ENCODE data around the gene IGIP. TPM values are rescaled to one million over a fixed set of nuclear protein-coding genes. Genes with fewer than 3 reads are reported as not detected.

IGIP gene
- total RNA-seq (2014; rRNA removed; shearing (Covaris generic); ENCODE audit: low replicate concordance), result 1.5 TPM in 1 of 2 replicates, not detected in the other

- in situ Hi-C loops (cut with HindIII; ENCODE audit: low pct_unique_long_range_greater_than_20kb, low sequenced_read_pairs), result no loop called here
Measured at GRCh38 chr5:140125637-140126036, at the start of gene IGIP. TSS of gene IGIP (plus strand) at chr5:140125937. CDS start at chr5:140128477, 2,540 bp downstream.

GRCh38 chr5:140076142-140076541, 49.6 kb upstream of the IGIP start:
- in situ Hi-C loops (cut with HindIII; ENCODE audit: low pct_unique_long_range_greater_than_20kb, low sequenced_read_pairs), result no loop called here
- no peak for DNase-seq (ENCODE audit: low read depth)

More at GRCh38 chr5:140125637-140126036, at the start of gene IGIP:
- DNase-seq (ENCODE audit: low read depth), result no peak

GRCh38 chr5:140076788-140077187, 48.9 kb upstream of the IGIP start:
- in situ Hi-C loops (cut with HindIII; ENCODE audit: low pct_unique_long_range_greater_than_20kb, low sequenced_read_pairs), result no loop called here

GRCh38 chr5:140083120-140083519, 42.6 kb upstream of the IGIP start:
- in situ Hi-C loops (cut with HindIII; ENCODE audit: low pct_unique_long_range_greater_than_20kb, low sequenced_read_pairs), result no loop called here

More at GRCh38 chr5:140076788-140077187, 48.9 kb upstream of the IGIP start:
- DNase-seq (ENCODE audit: low read depth), result no peak

GRCh38 chr5:140083650-140084049, 42.1 kb upstream of the IGIP start:
- no peak for DNase-seq (ENCODE audit: low read depth)
- in situ Hi-C loops (cut with HindIII; ENCODE audit: low pct_unique_long_range_greater_than_20kb, low sequenced_read_pairs), result no loop called here

More at GRCh38 chr5:140083120-140083519, 42.6 kb upstream of the IGIP start:
- no peak for DNase-seq (ENCODE audit: low read depth)

- in situ Hi-C loops (cut with HindIII; ENCODE audit: low pct_unique_long_range_greater_than_20kb, low sequenced_read_pairs), result no loop called here
- no peak for DNase-seq (ENCODE audit: low read depth)
Measured at GRCh38 chr5:140084541-140084940, 41.2 kb upstream of the IGIP start.

GRCh38 chr5:140090251-140090650, 35.5 kb upstream of the IGIP start:
- in situ Hi-C loops (cut with HindIII; ENCODE audit: low pct_unique_long_range_greater_than_20kb, low sequenced_read_pairs), result no loop called here
- DNase-seq (ENCODE audit: low read depth), result no peak

GRCh38 chr5:140093179-140093578, 32.6 kb upstream of the IGIP start:
- in situ Hi-C loops (cut with HindIII; ENCODE audit: low pct_unique_long_range_greater_than_20kb, low sequenced_read_pairs), result no loop called here
- DNase-seq (ENCODE audit: low read depth), result no peak

- no peak for DNase-seq (ENCODE audit: low read depth)
- in situ Hi-C loops (cut with HindIII; ENCODE audit: low pct_unique_long_range_greater_than_20kb, low sequenced_read_pairs), result no loop called here
Measured at GRCh38 chr5:140093866-140094265, 31.9 kb upstream of the IGIP start.

- no peak for DNase-seq (ENCODE audit: low read depth)
- in situ Hi-C loops (cut with HindIII; ENCODE audit: low pct_unique_long_range_greater_than_20kb, low sequenced_read_pairs), result no loop called here
Measured at GRCh38 chr5:140094889-140095288, 30.8 kb upstream of the IGIP start.

- no peak for DNase-seq (ENCODE audit: low read depth)
- in situ Hi-C loops (cut with HindIII; ENCODE audit: low pct_unique_long_range_greater_than_20kb, low sequenced_read_pairs), result no loop called here
Measured at GRCh38 chr5:140101179-140101578, 24.6 kb upstream of the IGIP start.

GRCh38 chr5:140103154-140103553, 22.6 kb upstream of the IGIP start:
- no peak for DNase-seq (ENCODE audit: low read depth)
- in situ Hi-C loops (cut with HindIII; ENCODE audit: low pct_unique_long_range_greater_than_20kb, low sequenced_read_pairs), result no loop called here

GRCh38 chr5:140104100-140104499, 21.6 kb upstream of the IGIP start:
- no peak for DNase-seq (ENCODE audit: low read depth)
- in situ Hi-C loops (cut with HindIII; ENCODE audit: low pct_unique_long_range_greater_than_20kb, low sequenced_read_pairs), result no loop called here

- in situ Hi-C loops (cut with HindIII; ENCODE audit: low pct_unique_long_range_greater_than_20kb, low sequenced_read_pairs), result no loop called here
Measured at GRCh38 chr5:140106101-140106500, 19.6 kb upstream of the IGIP start.

GRCh38 chr5:140106805-140107311, 18.9 kb upstream of the IGIP start:
- in situ Hi-C loops (cut with HindIII; ENCODE audit: low pct_unique_long_range_greater_than_20kb, low sequenced_read_pairs), result no loop called here
- DNase-seq (ENCODE audit: low read depth), result no peak

More at GRCh38 chr5:140106101-140106500, 19.6 kb upstream of the IGIP start:
- DNase-seq (ENCODE audit: low read depth), result no peak

- DNase-seq (ENCODE audit: low read depth), result peak; percentile 94
- in situ Hi-C loops (cut with HindIII; ENCODE audit: low pct_unique_long_range_greater_than_20kb, low sequenced_read_pairs), result no loop called here
Measured at GRCh38 chr5:140107312-140108092, 18.2 kb upstream of the IGIP start.

- in situ Hi-C loops (cut with HindIII; ENCODE audit: low pct_unique_long_range_greater_than_20kb, low sequenced_read_pairs), result no loop called here
- DNase-seq (ENCODE audit: low read depth), result peak; percentile 42
Measured at GRCh38 chr5:140108093-140109017, 17.4 kb upstream of the IGIP start.

GRCh38 chr5:140109018-140109758, 16.5 kb upstream of the IGIP start:
- in situ Hi-C loops (cut with HindIII; ENCODE audit: low pct_unique_long_range_greater_than_20kb, low sequenced_read_pairs), result no loop called here
- no peak for DNase-seq (ENCODE audit: low read depth)
